SK-N-SH treated with all-trans-retinoic acid at 6 μM for 48 hours (cell line): ENCODE measurements around the gene PHF5A.

Source experiments
- ATAC-seq: fragments of 200-7000 bp; cut with Tn5 transposase; 3 replicates; pipeline ENCODE4 v1.9.1; 2020; ENCODE audit warnings: mild to moderate bottlenecking, moderate library complexity
- ARNTL ChIP-seq: fragments of 450-650 bp; formaldehyde crosslinking; IDR thresholded peaks from 2 replicates; pipeline ENCODE4 v1.5.0; 2020; ENCODE audit warnings: low read depth, mild to moderate bottlenecking, moderate library complexity, borderline replicate concordance
- CREB5 ChIP-seq: fragments of 250-450 bp; sonication (Bioruptor Pico); IDR thresholded peaks from 2 replicates; pipeline ENCODE4 v1.5.1; 2020; ENCODE audit warnings: low read depth, mild to moderate bottlenecking, moderate library complexity
- CSDC2 ChIP-seq: fragments of 250-450 bp; sonication (Bioruptor Pico); IDR thresholded peaks from 2 replicates; pipeline ENCODE4 v1.5.0; 2020; ENCODE audit warnings: mild to moderate bottlenecking, moderate library complexity
- ESRRG ChIP-seq: fragments of 250-450 bp; sonication (Bioruptor Pico); IDR thresholded peaks from 2 replicates; pipeline ENCODE4 v1.6.1; 2021; ENCODE audit warnings: mild to moderate bottlenecking
- GLIS3 ChIP-seq: fragments of 250-450 bp; sonication (Bioruptor Pico); IDR thresholded peaks from 2 replicates; pipeline ENCODE4 v1.5.0; 2020; ENCODE audit warnings: mild to moderate bottlenecking, moderate library complexity
- ISL1 ChIP-seq: fragments of 250-450 bp; sonication (Bioruptor Pico); IDR thresholded peaks from 2 replicates; pipeline ENCODE4 v2.1.2; 2022; ENCODE audit warnings: mild to moderate bottlenecking, moderate library complexity
- OSR1 ChIP-seq: fragments of 250-450 bp; sonication (Bioruptor Pico); IDR thresholded peaks from 2 replicates; pipeline ENCODE4 v1.8.0; 2022; ENCODE audit warnings: moderate library complexity, mild to moderate bottlenecking, inconsistent platforms
- PATZ1 ChIP-seq: fragments of 250-450 bp; sonication (Bioruptor Pico); IDR thresholded peaks from 2 replicates; pipeline ENCODE4 v1.8.0; 2020; ENCODE audit warnings: mild to moderate bottlenecking, moderate library complexity, borderline replicate concordance
- POU6F1 ChIP-seq: fragments of 250-450 bp; sonication (Bioruptor Pico); IDR thresholded peaks from 2 replicates; pipeline ENCODE4 v1.8.0; 2021; ENCODE audit warnings: low read depth, mild to moderate bottlenecking, moderate library complexity, borderline replicate concordance
- PPARA ChIP-seq: fragments of 250-450 bp; sonication (Bioruptor Pico); IDR thresholded peaks from 2 replicates; pipeline ENCODE4 v1.5.0; 2020; ENCODE audit warnings: mild to moderate bottlenecking, borderline replicate concordance
- TCF4 ChIP-seq: fragments of 250-450 bp; sonication (Bioruptor Pico); IDR thresholded peaks from 2 replicates; pipeline ENCODE4 v1.8.0; 2021; ENCODE audit warnings: mild to moderate bottlenecking, moderate library complexity, borderline replicate concordance
- TOX ChIP-seq: fragments of 250-450 bp; sonication (Bioruptor Pico); IDR thresholded peaks from 2 replicates; pipeline ENCODE4 v1.8.0; 2021; ENCODE audit warnings: mild to moderate bottlenecking, moderate library complexity, borderline replicate concordance
- ZC3H10 ChIP-seq: fragments of 250-450 bp; sonication (Bioruptor Pico); IDR thresholded peaks from 2 replicates; pipeline ENCODE4 v1.5.1; 2021; ENCODE audit warnings: mild to moderate bottlenecking, moderate library complexity
- ZFP3 ChIP-seq: fragments of 250-450 bp; sonication (Bioruptor Pico); IDR thresholded peaks from 2 replicates; pipeline ENCODE4 v1.5.0; 2020; ENCODE audit warnings: mild to moderate bottlenecking, moderate library complexity
- ZFP30 ChIP-seq: fragments of 450-650 bp; formaldehyde crosslinking; IDR thresholded peaks from 2 replicates; pipeline ENCODE4 v1.5.0; 2022; ENCODE audit warnings: mild to moderate bottlenecking, moderate library complexity
- ZNF565 ChIP-seq: fragments of 450-650 bp; formaldehyde crosslinking; conservative IDR thresholded peaks from 2 replicates; pipeline ENCODE4 v1.5.0; 2020; ENCODE audit warnings: low read depth, mild to moderate bottlenecking, moderate library complexity
- ZNF70 ChIP-seq: fragments of 450-650 bp; formaldehyde crosslinking; IDR thresholded peaks from 2 replicates; pipeline ENCODE4 v1.5.0; 2020; ENCODE audit warnings: mild to moderate bottlenecking, moderate library complexity
- ZNF8 ChIP-seq: fragments of 450-650 bp; formaldehyde crosslinking; IDR thresholded peaks from 2 replicates; pipeline ENCODE4 v1.5.0; 2020; ENCODE audit warnings: mild to moderate bottlenecking, moderate library complexity
- TF ChIP-seq, protein P1 (sequence below): fragments of 250-450 bp; sonication (Bioruptor Pico); IDR thresholded peaks from 2 replicates; pipeline ENCODE4 v1.5.0; 2020; ENCODE audit warnings: mild to moderate bottlenecking, moderate library complexity
- TF ChIP-seq, protein P2 (sequence below): fragments of 250-450 bp; sonication (Bioruptor Pico); IDR thresholded peaks from 2 replicates; pipeline ENCODE4 v1.5.1; 2021; ENCODE audit warnings: mild to moderate bottlenecking, moderate library complexity

PHF5A gene

GRCh38 chr22:41458161-41458728 lies 10.2 kb downstream of the PHF5A start:
- no peak for ATAC-seq
- TF ChIP-seq OSR1 (CRISPR knock-in tag) (no peak), ZFP3 (CRISPR knock-in tag) (no peak), CREB5 (CRISPR knock-in tag) (no peak), PPARA (CRISPR knock-in tag) (no peak), POU6F1 (CRISPR knock-in tag) (no peak), ISL1 (CRISPR knock-in tag) (no peak), ESRRG (CRISPR knock-in tag) (no peak), TOX (CRISPR knock-in tag) (no peak), ZNF70 (no peak), TCF4 (CRISPR knock-in tag) (no peak), ZC3H10 (CRISPR knock-in tag) (no peak), ZNF8 (no peak), ARNTL (CRISPR knock-in tag) (no peak), GLIS3 (no peak), ZNF565 (CRISPR knock-in tag) (no peak), ZFP30 (no peak), CSDC2 (CRISPR knock-in tag) (no peak), PATZ1 (CRISPR knock-in tag) (no peak)
- TF ChIP-seq, protein P1, sequence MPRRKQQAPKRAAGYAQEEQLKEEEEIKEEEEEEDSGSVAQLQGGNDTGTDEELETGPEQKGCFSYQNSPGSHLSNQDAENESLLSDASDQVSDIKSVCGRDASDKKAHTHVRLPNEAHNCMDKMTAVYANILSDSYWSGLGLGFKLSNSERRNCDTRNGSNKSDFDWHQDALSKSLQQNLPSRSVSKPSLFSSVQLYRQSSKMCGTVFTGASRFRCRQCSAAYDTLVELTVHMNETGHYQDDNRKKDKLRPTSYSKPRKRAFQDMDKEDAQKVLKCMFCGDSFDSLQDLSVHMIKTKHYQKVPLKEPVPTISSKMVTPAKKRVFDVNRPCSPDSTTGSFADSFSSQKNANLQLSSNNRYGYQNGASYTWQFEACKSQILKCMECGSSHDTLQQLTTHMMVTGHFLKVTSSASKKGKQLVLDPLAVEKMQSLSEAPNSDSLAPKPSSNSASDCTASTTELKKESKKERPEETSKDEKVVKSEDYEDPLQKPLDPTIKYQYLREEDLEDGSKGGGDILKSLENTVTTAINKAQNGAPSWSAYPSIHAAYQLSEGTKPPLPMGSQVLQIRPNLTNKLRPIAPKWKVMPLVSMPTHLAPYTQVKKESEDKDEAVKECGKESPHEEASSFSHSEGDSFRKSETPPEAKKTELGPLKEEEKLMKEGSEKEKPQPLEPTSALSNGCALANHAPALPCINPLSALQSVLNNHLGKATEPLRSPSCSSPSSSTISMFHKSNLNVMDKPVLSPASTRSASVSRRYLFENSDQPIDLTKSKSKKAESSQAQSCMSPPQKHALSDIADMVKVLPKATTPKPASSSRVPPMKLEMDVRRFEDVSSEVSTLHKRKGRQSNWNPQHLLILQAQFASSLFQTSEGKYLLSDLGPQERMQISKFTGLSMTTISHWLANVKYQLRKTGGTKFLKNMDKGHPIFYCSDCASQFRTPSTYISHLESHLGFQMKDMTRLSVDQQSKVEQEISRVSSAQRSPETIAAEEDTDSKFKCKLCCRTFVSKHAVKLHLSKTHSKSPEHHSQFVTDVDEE (CRISPR knock-in tag), result no peak
- TF ChIP-seq, protein P2, sequence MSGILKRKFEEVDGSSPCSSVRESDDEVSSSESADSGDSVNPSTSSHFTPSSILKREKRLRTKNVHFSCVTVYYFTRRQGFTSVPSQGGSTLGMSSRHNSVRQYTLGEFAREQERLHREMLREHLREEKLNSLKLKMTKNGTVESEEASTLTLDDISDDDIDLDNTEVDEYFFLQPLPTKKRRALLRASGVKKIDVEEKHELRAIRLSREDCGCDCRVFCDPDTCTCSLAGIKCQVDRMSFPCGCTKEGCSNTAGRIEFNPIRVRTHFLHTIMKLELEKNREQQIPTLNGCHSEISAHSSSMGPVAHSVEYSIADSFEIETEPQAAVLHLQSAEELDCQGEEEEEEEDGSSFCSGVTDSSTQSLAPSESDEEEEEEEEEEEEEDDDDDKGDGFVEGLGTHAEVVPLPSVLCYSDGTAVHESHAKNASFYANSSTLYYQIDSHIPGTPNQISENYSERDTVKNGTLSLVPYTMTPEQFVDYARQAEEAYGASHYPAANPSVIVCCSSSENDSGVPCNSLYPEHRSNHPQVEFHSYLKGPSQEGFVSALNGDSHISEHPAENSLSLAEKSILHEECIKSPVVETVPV (CRISPR knock-in tag), result no peak

DNA sequence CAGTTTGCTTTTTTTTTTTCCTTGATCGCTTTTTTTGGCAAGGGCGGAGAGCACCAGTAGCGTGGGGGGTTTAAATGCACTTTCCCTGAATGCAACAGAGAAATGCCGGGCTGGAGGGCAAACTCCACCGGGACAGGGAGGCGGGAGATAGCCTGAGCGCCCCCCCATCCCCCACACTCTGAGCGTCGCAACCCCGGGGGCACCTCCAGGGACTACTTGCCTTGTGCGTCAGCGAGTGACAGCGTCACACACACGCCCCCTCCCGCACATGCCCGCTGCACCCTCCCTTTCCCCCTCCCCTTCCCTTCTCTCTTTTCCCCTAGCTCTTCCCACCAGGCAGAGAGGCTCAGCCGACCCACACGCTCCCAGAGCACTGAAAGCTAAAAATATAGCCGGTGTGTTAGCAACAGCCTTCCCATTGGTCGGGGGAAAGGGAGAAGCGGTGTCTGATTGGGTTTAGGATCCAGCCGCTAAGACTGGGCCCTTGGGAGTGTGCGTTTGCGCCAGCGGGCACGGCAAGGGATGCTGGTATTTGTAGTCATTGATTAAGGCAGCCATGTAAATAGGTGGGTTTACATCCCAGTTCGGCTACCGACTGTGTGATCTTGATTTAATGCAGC lies 20.2 kb downstream of the PHF5A start:
- TF ChIP-seq ZNF70 (no peak), OSR1 (CRISPR knock-in tag) (no peak), POU6F1 (CRISPR knock-in tag) (no peak), ARNTL (CRISPR knock-in tag) (no peak), CREB5 (CRISPR knock-in tag) (no peak), GLIS3 (no peak), TCF4 (CRISPR knock-in tag) (no peak), CSDC2 (CRISPR knock-in tag) (no peak)
- peak; percentile 80 for ATAC-seq
